ENCODE measurements around the gene ITGB8. TPM values are rescaled to one million over a fixed set of nuclear protein-coding genes. Genes with fewer than 3 reads are reported as not detected.

The ITGB8 gene
- total RNA-seq, 2 donors from 2014 or later, result 6.5 to 7.6 TPM

- no peak for DNase-seq
- Histone ChIP-seq H3K36me3 (ENCODE audit: control insufficient read depth, insufficient read depth, low read length) (no peaks in the 10 kb centered on the region), H3K4me1 (ENCODE audit: control insufficient read depth, insufficient read depth, low read length) (peaks cover 11% of the 10 kb centered on the region), H3K9ac (ENCODE audit: extremely low read depth, low read length, poor library complexity, severe bottlenecking) (no peak overlapping the region), H3K27me3 (ENCODE audit: control insufficient read depth, insufficient read depth, low read length, poor library complexity, severe bottlenecking) (no peaks in the 10 kb centered on the region), H3K4me3 (ENCODE audit: low read length) (no peak overlapping the region), H3K27ac (ENCODE audit: low read depth, low read length) (no peak overlapping the region), H3K9me3 (ENCODE audit: control insufficient read depth, low read length) (no peaks in the 10 kb centered on the region)
- Mint-ChIP-seq H3K27me3 (ENCODE audit: insufficient read depth) (no peaks in the 10 kb centered on the region), H3K27ac (no peak overlapping the region), H3K4me1 (peaks cover 30% of the 10 kb centered on the region), H3K9me3 (no peaks in the 10 kb centered on the region), H3K4me3 (no peak overlapping the region), H3K36me3 (ENCODE audit: low read depth) (no peaks in the 10 kb centered on the region)
- 76% methylated on average over 2 of the region's 2 CpGs; no CpG with 5 or more reads in 1 of the 2 experiments for WGBS, 2 experiments (ENCODE audit: insufficient coverage in 1 of 2, insufficient read length in 1 of 2)
- TF ChIP-seq CTCF (conservative IDR thresholded peaks at IDR 0.05), result no peak
Observed at GRCh38 chr7:20431146-20431545, 100.4 kb downstream of the ITGB8 start.

DNA sequence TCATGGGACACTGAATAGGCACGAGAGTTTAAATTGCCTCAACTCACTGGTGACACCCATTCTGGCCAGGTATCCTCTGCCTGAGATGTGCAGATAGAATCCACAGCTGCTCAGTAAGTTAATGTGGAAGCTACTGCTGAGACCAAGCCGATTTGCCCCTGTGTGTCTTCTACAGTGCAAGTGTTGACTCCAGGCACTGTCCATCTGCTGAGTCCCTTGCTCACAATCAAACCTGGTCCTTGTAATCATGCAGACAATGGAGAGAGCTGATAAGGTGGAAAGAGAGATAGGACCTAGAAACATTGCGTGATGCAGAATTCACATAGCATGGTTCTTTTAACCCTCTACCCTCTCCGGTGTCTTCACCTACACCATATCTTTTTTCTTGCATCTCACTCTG lies 101.4 kb downstream of the ITGB8 start:
- no peaks in the 10 kb centered on the region for H3K9me3 ChIP-seq (ENCODE audit: control insufficient read depth, low read length)
- H3K4me3 Mint-ChIP-seq, result no peak overlapping the region
- H3K27me3 ChIP-seq (ENCODE audit: control insufficient read depth, insufficient read depth, low read length, poor library complexity, severe bottlenecking), result no peaks in the 10 kb centered on the region
- H3K9ac ChIP-seq (ENCODE audit: extremely low read depth, low read length, poor library complexity, severe bottlenecking), result no peak overlapping the region
- H3K27ac Mint-ChIP-seq, result no peak overlapping the region
- H3K27ac ChIP-seq (ENCODE audit: low read depth, low read length), result no peak overlapping the region
- peak; percentile 51 for DNase-seq
- H3K36me3 ChIP-seq (ENCODE audit: control insufficient read depth, insufficient read depth, low read length), result no peaks in the 10 kb centered on the region
- H3K4me1 Mint-ChIP-seq, result peaks cover 35% of the 10 kb centered on the region
- no peaks in the 10 kb centered on the region for H3K36me3 Mint-ChIP-seq (ENCODE audit: low read depth)
- WGBS, 2 experiments (ENCODE audit: insufficient coverage in 1 of 2, insufficient read length in 1 of 2), result 83 to 86% methylated on average over 4 of the region's 4 CpGs
- no peak overlapping the region for H3K4me3 ChIP-seq (ENCODE audit: low read length)
- no peak for TF ChIP-seq CTCF (conservative IDR thresholded peaks at IDR 0.05)
- H3K27me3 Mint-ChIP-seq (ENCODE audit: insufficient read depth), result no peaks in the 10 kb centered on the region
- H3K4me1 ChIP-seq (ENCODE audit: control insufficient read depth, insufficient read depth, low read length), result peaks cover 13% of the 10 kb centered on the region
- no peaks in the 10 kb centered on the region for H3K9me3 Mint-ChIP-seq

GRCh38 chr7:20435305-20435704 lies 104.6 kb downstream of the ITGB8 start:
- no peak overlapping the region for H3K9ac ChIP-seq (ENCODE audit: extremely low read depth, low read length, poor library complexity, severe bottlenecking)
- 93 to 100% methylated on average over 2 of the region's 3 CpGs for WGBS, 2 experiments (ENCODE audit: insufficient coverage in 1 of 2, insufficient read length in 1 of 2)
- TF ChIP-seq CTCF (conservative IDR thresholded peaks at IDR 0.05), result no peak
- DNase-seq, result no peak
- H3K36me3 ChIP-seq (ENCODE audit: control insufficient read depth, insufficient read depth, low read length), result no peaks in the 10 kb centered on the region
- Mint-ChIP-seq H3K4me3 (no peak overlapping the region), H3K27ac (no peak overlapping the region), H3K36me3 (ENCODE audit: low read depth) (no peaks in the 10 kb centered on the region), H3K27me3 (ENCODE audit: insufficient read depth) (no peaks in the 10 kb centered on the region), H3K4me1 (peaks cover 67% of the 10 kb centered on the region), H3K9me3 (no peaks in the 10 kb centered on the region)
- H3K9me3 ChIP-seq (ENCODE audit: control insufficient read depth, low read length), result no peaks in the 10 kb centered on the region
- peaks cover 35% of the 10 kb centered on the region for H3K4me1 ChIP-seq (ENCODE audit: control insufficient read depth, insufficient read depth, low read length)
- H3K4me3 ChIP-seq (ENCODE audit: low read length), result no peak overlapping the region
- H3K27me3 ChIP-seq (ENCODE audit: control insufficient read depth, insufficient read depth, low read length, poor library complexity, severe bottlenecking), result no peaks in the 10 kb centered on the region
- H3K27ac ChIP-seq (ENCODE audit: low read depth, low read length), result no peak overlapping the region
